T-helper 17 cell (primary cell): Measurements from ENCODE around the gene TMEM131. TPM values are rescaled to one million over a fixed set of nuclear protein-coding genes. Genes with fewer than 3 reads are reported as not detected.

Experiments used
- ATAC-seq: fragments of 150-1000 bp; cut with Tn5 transposase; 2 replicates; pipeline ENCODE4 v1.10.0; 2021; ENCODE audit warnings: mild to moderate bottlenecking, moderate library complexity
- DNase-seq, 3 donors: peaks; one replicate each; pipeline versions ENCODE4 v3.0.0 to v3.0.0-alpha.2; 2020 to 2021
- H3K9me3 ChIP-seq: one replicate; pipeline ENCODE4 v1.7.0; 2013; ENCODE audit warnings: low read length, mild to moderate bottlenecking; ENCODE audit not compliant: control insufficient read depth, poor library complexity, severe bottlenecking
- H3K27ac Mint-ChIP-seq: one replicate; pipeline ENCODE4 v1.8.0; 2022; ENCODE audit warnings: mild to moderate bottlenecking, moderate library complexity, mixed read lengths
- H3K27me3 Mint-ChIP-seq: one replicate; pipeline ENCODE4 v1.8.0; 2022; ENCODE audit warnings: mixed read lengths
- H3K36me3 Mint-ChIP-seq: one replicate; pipeline ENCODE4 v1.8.0; 2022; ENCODE audit warnings: low read depth, mixed read lengths
- H3K4me1 Mint-ChIP-seq: one replicate; pipeline ENCODE4 v1.8.0; 2022; ENCODE audit warnings: mild to moderate bottlenecking, mixed read lengths
- H3K4me3 Mint-ChIP-seq: one replicate; pipeline ENCODE4 v1.8.0; 2022; ENCODE audit warnings: mild to moderate bottlenecking, moderate library complexity, mixed read lengths
- total RNA-seq, 4 donors: library from RNA in 2 of 4; stranded (reverse) in 2 of 4; gene quantifications; one replicate each; pipeline ENCODE4 v1.2.3 and lab custom pipeline; 2022 to 2026

TMEM131 gene
- total RNA-seq, 2 donors from 2014 or later = 41.0 to 43.2 TPM

- peaks cover 36% of the 10 kb centered on the region for H3K4me1 Mint-ChIP-seq
- peak overlapping the region; percentile 92 for H3K4me3 Mint-ChIP-seq
- H3K36me3 Mint-ChIP-seq = no peaks in the 10 kb centered on the region
These were observed 1.3 kb downstream of the TMEM131 start for GRCh38 chr2:97994476-97994875.

GRCh38 chr2:97993926-97994325 lies 1.8 kb downstream of the TMEM131 start:
- H3K27ac Mint-ChIP-seq = peak overlapping the region; percentile 93
- DNase-seq (no peak), ATAC-seq (no peak)
- H3K4me3 Mint-ChIP-seq = peak overlapping the region; percentile 92
- peaks cover 34% of the 10 kb centered on the region for H3K4me1 Mint-ChIP-seq
- no peaks in the 10 kb centered on the region for H3K36me3 Mint-ChIP-seq
- H3K9me3 ChIP-seq = no peaks in the 10 kb centered on the region
- H3K27me3 Mint-ChIP-seq = no peaks in the 10 kb centered on the region

More at GRCh38 chr2:97994476-97994875, 1.3 kb downstream of the TMEM131 start:
- H3K27me3 Mint-ChIP-seq = no peaks in the 10 kb centered on the region
- DNase-seq (no peak), ATAC-seq (no peak)
- no peaks in the 10 kb centered on the region for H3K9me3 ChIP-seq
- peak overlapping the region; percentile 93 for H3K27ac Mint-ChIP-seq

DNA sequence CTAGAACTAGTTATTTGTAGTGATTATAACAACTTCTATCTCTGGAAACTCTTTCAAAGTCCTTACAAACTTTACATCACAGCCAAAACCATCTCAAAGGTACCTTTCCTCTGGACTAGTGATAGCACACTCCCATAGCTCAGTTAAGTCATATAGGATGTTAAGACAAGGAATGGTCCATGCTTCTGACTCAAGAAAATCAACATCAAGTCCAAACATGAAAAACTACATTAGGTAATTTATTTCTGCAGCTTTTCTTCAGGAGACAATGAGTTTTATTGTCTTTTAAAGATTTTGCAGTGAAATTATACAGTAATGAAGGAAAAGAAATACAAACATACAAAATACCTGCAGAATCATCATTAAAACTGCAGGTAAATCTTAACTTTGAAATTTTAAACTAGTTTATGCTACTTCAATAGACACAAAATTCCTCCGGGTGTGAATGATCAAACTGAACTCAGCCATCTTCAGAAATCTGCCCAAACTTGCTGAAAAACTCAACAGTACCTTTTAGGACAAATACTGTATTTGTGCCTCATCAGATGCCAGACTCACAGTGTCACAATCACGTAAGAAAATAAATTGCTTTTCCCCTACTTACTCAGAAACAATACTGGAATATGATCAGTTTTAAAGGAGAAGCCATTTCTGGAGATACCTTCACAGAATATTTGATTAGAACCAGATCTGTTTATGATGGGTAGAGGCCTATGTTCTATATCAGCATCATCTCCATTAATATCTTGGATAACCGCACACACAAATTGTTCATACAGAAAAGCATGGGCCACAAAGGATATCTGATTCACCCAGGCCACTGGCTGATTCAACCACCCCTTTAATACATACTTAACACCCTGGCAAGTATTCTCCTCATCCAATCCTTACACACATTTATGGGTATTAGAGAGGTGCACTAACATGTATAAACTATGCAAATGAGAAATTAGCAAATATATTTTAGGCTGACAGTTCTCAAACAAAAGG lies 2.6 kb downstream of the TMEM131 start:
- DNase-seq (no peak), ATAC-seq (no peak)
- H3K27ac Mint-ChIP-seq = peak overlapping the region; percentile 93
- H3K9me3 ChIP-seq = no peaks in the 10 kb centered on the region
- peaks cover 38% of the 10 kb centered on the region for H3K4me1 Mint-ChIP-seq
- H3K27me3 Mint-ChIP-seq = no peaks in the 10 kb centered on the region
- peak overlapping the region; percentile 28 for H3K4me3 Mint-ChIP-seq
- H3K36me3 Mint-ChIP-seq = no peaks in the 10 kb centered on the region

DNA sequence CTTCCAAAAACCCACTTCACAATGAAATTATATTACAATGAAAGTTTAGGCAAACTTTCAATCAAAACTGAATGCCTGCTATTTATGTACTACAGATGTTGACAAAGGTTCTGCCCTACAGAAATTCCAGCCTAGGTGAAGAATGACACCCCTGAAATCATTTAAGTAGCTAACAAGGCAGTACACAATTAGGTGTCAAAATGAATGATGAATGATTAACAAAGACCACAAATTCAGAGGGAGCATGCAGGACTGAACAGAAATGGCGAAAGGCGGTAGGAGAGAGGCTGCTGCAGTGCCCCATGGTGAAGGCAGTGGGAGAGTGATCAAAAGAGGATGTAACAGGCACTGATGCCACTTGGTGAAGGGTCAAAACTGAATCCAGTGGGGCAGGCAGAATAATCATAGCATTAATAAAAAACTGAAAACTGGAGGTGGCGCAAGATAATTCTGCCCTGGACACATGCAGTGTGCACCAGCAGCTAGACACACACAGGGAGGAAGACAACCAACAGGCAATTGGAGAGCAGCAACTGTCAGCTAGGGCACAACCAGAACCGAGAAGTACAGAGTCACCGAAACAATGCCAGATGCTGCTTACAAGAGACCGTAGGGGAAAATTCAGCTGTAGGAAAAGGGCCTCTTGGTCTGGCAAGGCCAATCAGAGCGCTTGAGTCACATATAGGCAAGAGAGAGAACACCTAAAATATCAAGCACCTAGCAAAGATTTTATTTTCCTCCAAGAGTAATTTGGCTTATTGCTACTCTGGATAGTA lies 4.5 kb downstream of the TMEM131 start:
- H3K4me3 Mint-ChIP-seq = no peak overlapping the region
- peaks cover 43% of the 10 kb centered on the region for H3K4me1 Mint-ChIP-seq
- no peak for DNase-seq
- no peaks in the 10 kb centered on the region for H3K27me3 Mint-ChIP-seq
- no peak for ATAC-seq
- H3K36me3 Mint-ChIP-seq = no peaks in the 10 kb centered on the region
- H3K27ac Mint-ChIP-seq = peak overlapping the region; percentile 19
- no peaks in the 10 kb centered on the region for H3K9me3 ChIP-seq

DNA sequence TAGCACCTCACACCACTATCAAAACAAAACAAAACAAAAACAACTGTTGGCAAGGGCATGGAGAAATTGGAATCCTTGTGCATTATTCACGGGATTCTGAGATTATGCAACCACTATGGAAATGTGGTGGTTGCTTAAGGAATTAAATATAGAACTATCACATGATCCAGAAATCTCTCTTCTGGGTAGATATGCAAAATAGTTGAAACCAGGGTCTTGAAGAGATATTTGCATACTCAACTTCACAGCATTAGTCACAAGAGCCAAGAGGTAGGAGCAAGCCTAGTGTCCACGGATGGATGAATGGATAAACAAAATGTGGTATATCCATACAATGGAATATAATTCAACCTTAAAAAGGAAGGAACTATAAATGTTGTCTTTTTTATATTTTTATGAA lies 7.0 kb downstream of the TMEM131 start:
- ATAC-seq = no peak
- no peaks in the 10 kb centered on the region for H3K9me3 ChIP-seq
- Mint-ChIP-seq H3K27me3 (no peaks in the 10 kb centered on the region), H3K4me3 (no peak overlapping the region), H3K36me3 (no peaks in the 10 kb centered on the region), H3K27ac (no peak overlapping the region), H3K4me1 (peaks cover 39% of the 10 kb centered on the region)
- no peak for DNase-seq

DNA sequence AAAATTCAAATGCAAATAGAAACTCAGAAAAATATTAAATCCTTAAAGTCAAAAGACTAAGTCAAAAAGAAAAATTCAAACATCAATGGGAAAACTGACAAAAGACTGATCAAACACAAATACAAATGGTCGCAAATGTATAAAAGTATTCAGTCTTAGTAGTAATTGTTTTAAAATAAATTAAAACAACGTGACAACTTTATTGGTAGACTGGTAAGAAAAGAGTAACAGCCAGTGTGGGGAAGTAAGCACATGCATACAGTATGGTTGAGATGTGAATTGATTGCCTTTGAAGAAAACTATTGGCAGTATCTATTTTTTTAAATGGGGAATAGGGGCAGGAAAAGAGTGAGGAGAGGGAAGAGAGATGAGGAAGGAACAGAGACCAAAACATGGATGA lies 9.8 kb downstream of the TMEM131 start:
- no peak for DNase-seq
- no peak for ATAC-seq
- H3K36me3 Mint-ChIP-seq = no peaks in the 10 kb centered on the region
- no peak overlapping the region for H3K4me3 Mint-ChIP-seq
- no peak overlapping the region for H3K27ac Mint-ChIP-seq
- no peaks in the 10 kb centered on the region for H3K9me3 ChIP-seq
- H3K27me3 Mint-ChIP-seq = no peaks in the 10 kb centered on the region
- peaks cover 36% of the 10 kb centered on the region for H3K4me1 Mint-ChIP-seq

- H3K4me1 Mint-ChIP-seq = peaks cover 30% of the 10 kb centered on the region
- H3K4me3 Mint-ChIP-seq = no peak overlapping the region
- no peaks in the 10 kb centered on the region for H3K9me3 ChIP-seq
- no peaks in the 10 kb centered on the region for H3K36me3 Mint-ChIP-seq
- DNase-seq (no peak), ATAC-seq (no peak)
- no peak overlapping the region for H3K27ac Mint-ChIP-seq
- no peaks in the 10 kb centered on the region for H3K27me3 Mint-ChIP-seq
These were observed 12.1 kb downstream of the TMEM131 start for GRCh38 chr2:97983698-97984097.

GRCh38 chr2:97983134-97983533 lies 12.6 kb downstream of the TMEM131 start:
- no peak overlapping the region for H3K27ac Mint-ChIP-seq
- peaks cover 25% of the 10 kb centered on the region for H3K4me1 Mint-ChIP-seq
- no peak overlapping the region for H3K4me3 Mint-ChIP-seq
- ATAC-seq (no peak), DNase-seq (no peak)
- no peaks in the 10 kb centered on the region for H3K27me3 Mint-ChIP-seq
- H3K36me3 Mint-ChIP-seq = no peaks in the 10 kb centered on the region
- H3K9me3 ChIP-seq = no peaks in the 10 kb centered on the region

DNA sequence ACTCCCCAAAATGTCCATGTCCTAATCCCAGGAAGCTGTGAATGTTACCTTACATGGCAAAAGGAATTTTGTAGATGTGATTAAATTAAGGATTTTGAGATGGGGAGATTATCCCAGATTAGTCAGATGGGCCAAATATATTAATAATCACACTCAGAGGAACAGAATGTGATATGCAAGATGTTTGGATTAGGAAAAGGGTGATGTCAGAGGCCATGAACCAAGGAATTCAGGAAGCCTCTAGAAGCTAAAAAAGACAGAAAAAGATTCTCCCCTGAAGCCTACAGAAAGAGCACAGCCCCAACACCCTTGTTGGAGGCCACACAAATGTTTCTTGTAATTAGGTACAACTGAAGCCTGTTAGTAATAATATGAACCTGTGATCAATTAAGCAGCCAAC lies 13.1 kb downstream of the TMEM131 start:
- no peak overlapping the region for H3K4me3 Mint-ChIP-seq
- DNase-seq (no peak), ATAC-seq (no peak)
- H3K36me3 Mint-ChIP-seq = no peaks in the 10 kb centered on the region
- peaks cover 25% of the 10 kb centered on the region for H3K4me1 Mint-ChIP-seq
- no peaks in the 10 kb centered on the region for H3K27me3 Mint-ChIP-seq
- H3K9me3 ChIP-seq = no peaks in the 10 kb centered on the region
- H3K27ac Mint-ChIP-seq = peak overlapping the region; percentile 10

- no peaks in the 10 kb centered on the region for H3K27me3 Mint-ChIP-seq
- H3K4me1 Mint-ChIP-seq = peaks cover 28% of the 10 kb centered on the region
These were observed 13.8 kb downstream of the TMEM131 start for GRCh38 chr2:97981961-97982360.

GRCh38 chr2:97979904-97980303 lies 15.8 kb downstream of the TMEM131 start:
- Mint-ChIP-seq H3K4me3 (no peak overlapping the region), H3K36me3 (no peaks in the 10 kb centered on the region), H3K27me3 (no peaks in the 10 kb centered on the region), H3K27ac (no peak overlapping the region), H3K4me1 (peaks cover 19% of the 10 kb centered on the region)
- DNase-seq (no peak), ATAC-seq (no peak)
- no peaks in the 10 kb centered on the region for H3K9me3 ChIP-seq

More at GRCh38 chr2:97981961-97982360, 13.8 kb downstream of the TMEM131 start:
- Mint-ChIP-seq H3K4me3 (no peak overlapping the region), H3K27ac (no peak overlapping the region), H3K36me3 (no peaks in the 10 kb centered on the region)
- H3K9me3 ChIP-seq = no peaks in the 10 kb centered on the region
- no peak for ATAC-seq
- no peak for DNase-seq

- H3K9me3 ChIP-seq = no peaks in the 10 kb centered on the region
- no peak for DNase-seq
- no peak overlapping the region for H3K4me3 Mint-ChIP-seq
- peaks cover 22% of the 10 kb centered on the region for H3K4me1 Mint-ChIP-seq
- H3K36me3 Mint-ChIP-seq = peaks cover 6% of the 10 kb centered on the region
- no peak for ATAC-seq
- no peaks in the 10 kb centered on the region for H3K27me3 Mint-ChIP-seq
- H3K27ac Mint-ChIP-seq = no peak overlapping the region
These were observed 21.3 kb downstream of the TMEM131 start for GRCh38 chr2:97974471-97974870.

GRCh38 chr2:97970293-97971060 lies 25.3 kb downstream of the TMEM131 start:
- no peaks in the 10 kb centered on the region for H3K27me3 Mint-ChIP-seq
- H3K9me3 ChIP-seq = no peaks in the 10 kb centered on the region
- no peak overlapping the region for H3K4me3 Mint-ChIP-seq
- peaks cover 43% of the 10 kb centered on the region for H3K4me1 Mint-ChIP-seq
- H3K36me3 Mint-ChIP-seq = peaks cover 6% of the 10 kb centered on the region
- ATAC-seq (no peak), DNase-seq (no peak)
- H3K27ac Mint-ChIP-seq = peak overlapping the region; percentile 59
